ENCODE results near the gene SUFU.

DNA sequence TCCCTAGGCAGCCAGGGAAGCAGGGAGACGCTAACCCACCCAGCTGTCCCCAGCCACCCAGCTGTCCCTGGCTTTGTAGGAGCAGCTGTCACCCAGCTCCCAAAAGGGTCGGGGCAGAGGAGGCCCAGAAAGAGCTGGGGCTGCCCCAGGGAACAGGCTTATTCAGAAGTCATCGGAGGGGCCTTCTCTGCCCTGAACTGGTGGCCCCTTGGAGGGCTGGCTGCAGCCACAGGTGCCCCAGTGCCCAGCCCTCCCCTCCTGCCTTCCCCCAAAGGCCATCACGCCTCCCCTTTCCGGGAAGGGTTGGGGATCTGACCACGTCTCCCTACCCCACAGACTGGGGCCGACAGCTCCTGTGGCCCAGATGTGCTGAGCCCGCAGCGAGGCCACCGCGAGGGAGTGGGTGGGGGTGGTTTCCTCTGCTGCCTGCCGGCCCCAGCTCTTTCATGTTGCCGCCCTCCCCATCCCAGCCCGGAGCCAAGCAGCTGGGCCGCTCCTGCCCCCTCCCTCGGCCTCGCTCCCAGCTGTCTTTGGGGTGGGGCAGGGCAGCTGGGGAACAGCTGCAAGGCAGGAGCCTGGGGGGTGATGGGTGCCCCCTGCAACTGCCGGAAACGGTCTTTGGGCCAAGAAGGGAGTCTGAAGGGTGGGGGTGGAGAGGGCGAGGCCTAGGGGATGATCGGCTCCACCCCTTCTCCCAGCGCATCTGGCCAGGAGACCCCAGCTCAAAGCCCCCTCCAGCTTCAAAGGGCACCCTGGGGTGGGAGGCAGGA, 157.3 kb downstream of the SUFU start:
- TF ChIP-seq, protein P1, sequence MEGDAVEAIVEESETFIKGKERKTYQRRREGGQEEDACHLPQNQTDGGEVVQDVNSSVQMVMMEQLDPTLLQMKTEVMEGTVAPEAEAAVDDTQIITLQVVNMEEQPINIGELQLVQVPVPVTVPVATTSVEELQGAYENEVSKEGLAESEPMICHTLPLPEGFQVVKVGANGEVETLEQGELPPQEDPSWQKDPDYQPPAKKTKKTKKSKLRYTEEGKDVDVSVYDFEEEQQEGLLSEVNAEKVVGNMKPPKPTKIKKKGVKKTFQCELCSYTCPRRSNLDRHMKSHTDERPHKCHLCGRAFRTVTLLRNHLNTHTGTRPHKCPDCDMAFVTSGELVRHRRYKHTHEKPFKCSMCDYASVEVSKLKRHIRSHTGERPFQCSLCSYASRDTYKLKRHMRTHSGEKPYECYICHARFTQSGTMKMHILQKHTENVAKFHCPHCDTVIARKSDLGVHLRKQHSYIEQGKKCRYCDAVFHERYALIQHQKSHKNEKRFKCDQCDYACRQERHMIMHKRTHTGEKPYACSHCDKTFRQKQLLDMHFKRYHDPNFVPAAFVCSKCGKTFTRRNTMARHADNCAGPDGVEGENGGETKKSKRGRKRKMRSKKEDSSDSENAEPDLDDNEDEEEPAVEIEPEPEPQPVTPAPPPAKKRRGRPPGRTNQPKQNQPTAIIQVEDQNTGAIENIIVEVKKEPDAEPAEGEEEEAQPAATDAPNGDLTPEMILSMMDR (IDR thresholded peaks at IDR 0.05): no peak
- TF ChIP-seq POLR2A (IDR thresholded peaks at IDR 0.05): no peak

All from Peyer's patch (tissue), 4 donors.